ENCODE measurements around the gene LRIT1.

Gene LRIT1

GRCh38 chr10:84261236-84261915 is 20.0 kb upstream of the LRIT1 start:
- no peaks in the 10 kb centered on the region for H3K36me3 Mint-ChIP-seq (ENCODE audit: low read depth)
- peaks cover 28% of the 10 kb centered on the region for H3K27me3 Mint-ChIP-seq
- peaks cover 14% of the 10 kb centered on the region for H3K4me1 Mint-ChIP-seq (ENCODE audit: low read depth)
- H3K27ac Mint-ChIP-seq: no peak overlapping the region
- H3K9me3 Mint-ChIP-seq: no peaks in the 10 kb centered on the region
- no peak overlapping the region for H3K4me3 Mint-ChIP-seq

GRCh38 chr10:84258034-84258695 is 16.8 kb upstream of the LRIT1 start:
- no peaks in the 10 kb centered on the region for H3K9me3 Mint-ChIP-seq
- H3K27me3 Mint-ChIP-seq: peaks cover 18% of the 10 kb centered on the region
- no peak overlapping the region for H3K4me3 Mint-ChIP-seq
- H3K4me1 Mint-ChIP-seq (ENCODE audit: low read depth): peaks cover 4% of the 10 kb centered on the region
- H3K36me3 Mint-ChIP-seq (ENCODE audit: low read depth): no peaks in the 10 kb centered on the region
- no peak overlapping the region for H3K27ac Mint-ChIP-seq

- Mint-ChIP-seq H3K4me1 (ENCODE audit: low read depth) (peaks cover 4% of the 10 kb centered on the region), H3K27ac (no peak overlapping the region)
These were observed 16.1 kb upstream of the LRIT1 start for GRCh38 chr10:84257343-84258020.

GRCh38 chr10:84256510-84257342 is 15.4 kb upstream of the LRIT1 start:
- no peaks in the 10 kb centered on the region for H3K36me3 Mint-ChIP-seq (ENCODE audit: low read depth)
- no peaks in the 10 kb centered on the region for H3K9me3 Mint-ChIP-seq
- H3K27ac Mint-ChIP-seq: no peak overlapping the region
- peaks cover 4% of the 10 kb centered on the region for H3K4me1 Mint-ChIP-seq (ENCODE audit: low read depth)
- no peak overlapping the region for H3K4me3 Mint-ChIP-seq
- peaks cover 12% of the 10 kb centered on the region for H3K27me3 Mint-ChIP-seq

More at GRCh38 chr10:84257343-84258020, 16.1 kb upstream of the LRIT1 start:
- no peaks in the 10 kb centered on the region for H3K9me3 Mint-ChIP-seq
- peaks cover 13% of the 10 kb centered on the region for H3K27me3 Mint-ChIP-seq
- H3K36me3 Mint-ChIP-seq (ENCODE audit: low read depth): no peaks in the 10 kb centered on the region
- H3K4me3 Mint-ChIP-seq: no peak overlapping the region

GRCh38 chr10:84254552-84255478 is 13.5 kb upstream of the LRIT1 start:
- no peaks in the 10 kb centered on the region for H3K36me3 Mint-ChIP-seq (ENCODE audit: low read depth)
- peaks cover 12% of the 10 kb centered on the region for H3K27me3 Mint-ChIP-seq
- H3K27ac Mint-ChIP-seq: no peak overlapping the region
- peaks cover 4% of the 10 kb centered on the region for H3K4me1 Mint-ChIP-seq (ENCODE audit: low read depth)
- H3K4me3 Mint-ChIP-seq: no peak overlapping the region
- no peaks in the 10 kb centered on the region for H3K9me3 Mint-ChIP-seq

- Mint-ChIP-seq H3K4me3 (no peak overlapping the region), H3K36me3 (ENCODE audit: low read depth) (no peaks in the 10 kb centered on the region), H3K4me1 (ENCODE audit: low read depth) (no peaks in the 10 kb centered on the region), H3K9me3 (no peaks in the 10 kb centered on the region), H3K27ac (no peak overlapping the region), H3K27me3 (no peaks in the 10 kb centered on the region)
These were observed 7.4 kb upstream of the LRIT1 start for GRCh38 chr10:84248794-84249193.

- Mint-ChIP-seq H3K36me3 (ENCODE audit: low read depth) (no peaks in the 10 kb centered on the region), H3K9me3 (no peaks in the 10 kb centered on the region), H3K27ac (no peak overlapping the region), H3K27me3 (no peaks in the 10 kb centered on the region), H3K4me3 (no peak overlapping the region), H3K4me1 (ENCODE audit: low read depth) (no peaks in the 10 kb centered on the region)
These were observed 6.2 kb upstream of the LRIT1 start for GRCh38 chr10:84247496-84247895.

- H3K36me3 Mint-ChIP-seq (ENCODE audit: low read depth): no peaks in the 10 kb centered on the region
- H3K9me3 Mint-ChIP-seq: no peaks in the 10 kb centered on the region
These were observed 3.4 kb upstream of the LRIT1 start, which contains the start of gene RGR for GRCh38 chr10:84244651-84245270. TSS of gene RGR (plus strand) at chr10:84245053. CDS start at chr10:84245091, 38 bp downstream.

GRCh38 chr10:84243759-84244158 is 2.4 kb upstream of the LRIT1 start:
- H3K4me1 Mint-ChIP-seq (ENCODE audit: low read depth): no peaks in the 10 kb centered on the region
- H3K4me3 Mint-ChIP-seq: no peak overlapping the region
- no peak overlapping the region for H3K27ac Mint-ChIP-seq

More at GRCh38 chr10:84244651-84245270, 3.4 kb upstream of the LRIT1 start, which contains the start of gene RGR:
- no peaks in the 10 kb centered on the region for H3K4me1 Mint-ChIP-seq (ENCODE audit: low read depth)
- H3K4me3 Mint-ChIP-seq: no peak within 1 kb of the TSS
- no peaks in the 10 kb centered on the region for H3K27me3 Mint-ChIP-seq
- no peak within 1 kb of the TSS for H3K27ac Mint-ChIP-seq

GRCh38 chr10:84238909-84239308 is 2.4 kb downstream of the LRIT1 start:
- no peaks in the 10 kb centered on the region for H3K4me1 Mint-ChIP-seq (ENCODE audit: low read depth)
- H3K27me3 Mint-ChIP-seq: peaks cover 8% of the 10 kb centered on the region
- H3K36me3 Mint-ChIP-seq (ENCODE audit: low read depth): no peaks in the 10 kb centered on the region

More at GRCh38 chr10:84243759-84244158, 2.4 kb upstream of the LRIT1 start:
- Mint-ChIP-seq H3K27me3 (no peaks in the 10 kb centered on the region), H3K9me3 (no peaks in the 10 kb centered on the region), H3K36me3 (ENCODE audit: low read depth) (no peaks in the 10 kb centered on the region)

GRCh38 chr10:84237199-84238051 is 3.9 kb downstream of the LRIT1 start:
- no peak overlapping the region for H3K27ac Mint-ChIP-seq
- H3K27me3 Mint-ChIP-seq: peaks cover 8% of the 10 kb centered on the region
- no peaks in the 10 kb centered on the region for H3K4me1 Mint-ChIP-seq (ENCODE audit: low read depth)
- no peaks in the 10 kb centered on the region for H3K36me3 Mint-ChIP-seq (ENCODE audit: low read depth)
- H3K4me3 Mint-ChIP-seq: no peak overlapping the region
- no peaks in the 10 kb centered on the region for H3K9me3 Mint-ChIP-seq

More at GRCh38 chr10:84238909-84239308, 2.4 kb downstream of the LRIT1 start:
- Mint-ChIP-seq H3K9me3 (no peaks in the 10 kb centered on the region), H3K4me3 (no peak overlapping the region), H3K27ac (no peak overlapping the region)

- no peaks in the 10 kb centered on the region for H3K4me1 Mint-ChIP-seq (ENCODE audit: low read depth)
- no peaks in the 10 kb centered on the region for H3K36me3 Mint-ChIP-seq (ENCODE audit: low read depth)
- H3K9me3 Mint-ChIP-seq: no peaks in the 10 kb centered on the region
- H3K4me3 Mint-ChIP-seq: no peak overlapping the region
- H3K27ac Mint-ChIP-seq: no peak overlapping the region
- H3K27me3 Mint-ChIP-seq: peaks cover 8% of the 10 kb centered on the region
These were observed 4.5 kb downstream of the LRIT1 start for GRCh38 chr10:84236807-84237198.

- Mint-ChIP-seq H3K9me3 (no peaks in the 10 kb centered on the region), H3K27me3 (peaks cover 8% of the 10 kb centered on the region), H3K4me3 (no peak overlapping the region), H3K36me3 (ENCODE audit: low read depth) (no peaks in the 10 kb centered on the region), H3K27ac (no peak overlapping the region), H3K4me1 (ENCODE audit: low read depth) (no peaks in the 10 kb centered on the region)
These were observed 6.2 kb downstream of the LRIT1 start for GRCh38 chr10:84235096-84235495.

Measured in stimulated activated naive CD8-positive, alpha-beta T cell treated with anti-CD3 and anti-CD28 coated beads, Interleukin-15, Interleukin-2, amounts not matched to agents 100 ng/mL and 50 ng/mL, for 24 hours (primary cell).